22Rv1 (cell line): ENCODE results near the gene ALPI.

Experiments
- CTCF ChIP-seq: fragments of 450-650 bp; IDR thresholded peaks from 2 replicates; pipeline ENCODE4 v1.5.1; 2017; ENCODE audit warnings: mild to moderate bottlenecking
- ZFX ChIP-seq: fragments of 450-650 bp; IDR thresholded peaks from 2 replicates; pipeline ENCODE4 v1.6.1; 2017; ENCODE audit warnings: antibody characterized with exemption, borderline replicate concordance

- no peak for TF ChIP-seq CTCF
- TF ChIP-seq ZFX, result no peak
These were observed 40.0 kb upstream of the ALPI start for GRCh38 chr2:232415736-232416520.
